ENCODE results near the gene ARHGAP42.

Gene ARHGAP42

GRCh38 chr11:100800202-100800601 is 113.1 kb downstream of the ARHGAP42 start:
- DNase-seq (ENCODE audit: low read depth in 2 of 2, low spot score in 1 of 2): no peak

GRCh38 chr11:100801225-100801999 is 114.3 kb downstream of the ARHGAP42 start:
- no peak for DNase-seq (ENCODE audit: low read depth in 2 of 2, low spot score in 1 of 2)

- no peak for DNase-seq (ENCODE audit: low read depth in 2 of 2, low spot score in 1 of 2)
Observed at GRCh38 chr11:100805506-100806199, 118.6 kb downstream of the ARHGAP42 start.

DNA sequence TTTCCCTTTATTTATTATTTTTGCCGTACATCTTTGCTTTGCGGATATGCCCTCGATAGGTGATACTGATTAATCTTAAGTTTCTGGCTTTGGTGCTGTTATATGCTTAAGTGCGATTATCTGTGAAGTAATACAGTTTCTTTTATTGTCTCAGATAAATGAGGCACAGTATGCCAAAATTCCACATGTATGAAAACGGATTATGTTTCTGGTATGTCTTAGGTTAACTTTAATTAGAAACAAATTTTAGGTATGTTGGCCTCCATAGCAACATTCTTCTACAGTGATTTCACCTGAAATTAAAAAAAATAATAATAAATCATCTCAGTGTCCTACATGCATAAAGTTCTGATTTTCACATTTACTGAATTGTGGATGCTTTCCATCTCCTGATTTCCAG is 119.2 kb downstream of the ARHGAP42 start:
- no peak for DNase-seq (ENCODE audit: low read depth in 2 of 2, low spot score in 1 of 2)

- no peak for DNase-seq (ENCODE audit: low read depth in 2 of 2, low spot score in 1 of 2)
Observed at GRCh38 chr11:100808904-100809491, 121.9 kb downstream of the ARHGAP42 start.

GRCh38 chr11:100810146-100810545 is 123.1 kb downstream of the ARHGAP42 start:
- no peak for DNase-seq (ENCODE audit: low read depth in 2 of 2, low spot score in 1 of 2)

GRCh38 chr11:100810666-100811065 is 123.6 kb downstream of the ARHGAP42 start:
- no peak for DNase-seq (ENCODE audit: low read depth in 2 of 2, low spot score in 1 of 2)

DNA sequence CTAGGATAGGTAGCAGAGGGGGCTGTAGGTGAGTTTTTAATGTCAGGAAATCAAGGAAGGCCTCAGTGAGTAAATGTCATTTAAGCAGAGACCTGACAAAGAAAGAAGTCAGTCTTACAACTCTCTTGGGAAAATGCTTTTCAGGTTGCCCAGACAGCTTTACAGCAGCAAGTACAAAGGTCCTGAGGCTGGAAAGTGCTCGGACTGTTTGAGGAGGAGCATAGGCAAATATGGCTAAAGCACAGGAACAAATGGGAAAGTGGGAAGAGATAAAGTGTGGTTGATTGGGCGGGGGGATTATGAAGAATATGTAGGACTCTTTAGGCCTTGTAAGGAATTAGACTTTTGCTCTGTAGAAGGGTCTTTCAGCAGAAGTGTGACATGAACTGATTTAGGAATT is 125.4 kb downstream of the ARHGAP42 start:
- DNase-seq (ENCODE audit: low read depth in 2 of 2, low spot score in 1 of 2): no peak

GRCh38 chr11:100815787-100816330 is 128.8 kb downstream of the ARHGAP42 start:
- DNase-seq (ENCODE audit: low read depth in 2 of 2, low spot score in 1 of 2): no peak

DNA sequence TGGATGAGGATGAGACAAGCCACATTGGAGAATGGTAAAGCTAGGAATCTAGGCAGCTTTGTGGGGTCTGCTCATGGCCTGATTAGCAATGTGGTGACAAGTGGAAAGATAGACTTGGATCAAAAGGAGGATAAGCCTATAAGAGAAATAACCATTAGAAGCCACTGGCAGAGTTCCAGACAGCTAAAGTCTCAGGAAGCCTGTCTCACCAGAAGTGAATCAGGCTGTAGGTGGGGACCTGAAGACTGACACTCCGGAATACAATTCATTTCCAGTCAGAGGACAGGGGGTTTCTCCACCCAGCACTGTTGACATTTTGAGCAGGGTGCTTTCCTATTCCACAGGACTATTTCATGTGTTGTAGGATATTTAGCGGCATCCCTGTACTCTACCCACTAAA is 129.7 kb downstream of the ARHGAP42 start:
- DNase-seq (ENCODE audit: low read depth in 2 of 2, low spot score in 1 of 2): no peak

DNA sequence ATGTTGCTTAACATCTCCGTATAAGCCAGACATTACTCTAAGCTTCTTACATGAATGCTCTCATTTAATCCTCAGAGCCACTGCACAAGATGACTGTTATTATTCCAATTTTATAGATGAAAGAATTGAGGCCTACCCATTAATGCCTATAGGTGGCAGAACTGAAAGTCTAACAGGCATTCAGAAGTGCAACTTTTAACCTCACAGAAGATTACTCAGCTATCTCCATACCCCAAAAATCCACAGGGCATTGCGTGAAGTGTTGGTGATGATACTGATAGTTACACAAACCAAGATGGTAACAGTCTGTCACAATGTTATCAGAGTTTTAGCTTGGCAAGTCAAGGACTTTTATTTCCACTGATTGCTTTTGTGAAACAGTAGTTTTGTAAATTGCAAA is 130.5 kb downstream of the ARHGAP42 start:
- DNase-seq (ENCODE audit: low read depth in 2 of 2, low spot score in 1 of 2): no peak

DNA sequence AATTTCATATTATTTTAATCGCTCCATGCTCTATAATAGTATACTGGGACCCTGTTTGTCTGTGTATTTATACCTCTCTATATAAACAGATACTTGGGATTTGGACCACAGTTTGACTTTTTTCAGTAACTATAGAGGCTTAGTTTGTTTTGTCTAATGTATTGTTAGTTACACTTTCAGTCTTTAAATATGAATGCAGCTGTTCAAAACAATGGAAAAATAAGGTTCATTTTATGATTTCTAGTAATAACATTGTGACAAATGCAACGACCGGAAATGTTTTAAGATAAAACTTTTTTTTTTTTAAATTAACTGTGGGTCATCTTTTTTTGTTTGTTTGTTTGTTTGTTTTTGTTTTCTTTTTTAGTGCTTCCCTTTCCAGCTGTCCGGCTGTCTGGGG is 133.5 kb downstream of the ARHGAP42 start:
- no peak for DNase-seq (ENCODE audit: low read depth in 2 of 2, low spot score in 1 of 2)

DNA sequence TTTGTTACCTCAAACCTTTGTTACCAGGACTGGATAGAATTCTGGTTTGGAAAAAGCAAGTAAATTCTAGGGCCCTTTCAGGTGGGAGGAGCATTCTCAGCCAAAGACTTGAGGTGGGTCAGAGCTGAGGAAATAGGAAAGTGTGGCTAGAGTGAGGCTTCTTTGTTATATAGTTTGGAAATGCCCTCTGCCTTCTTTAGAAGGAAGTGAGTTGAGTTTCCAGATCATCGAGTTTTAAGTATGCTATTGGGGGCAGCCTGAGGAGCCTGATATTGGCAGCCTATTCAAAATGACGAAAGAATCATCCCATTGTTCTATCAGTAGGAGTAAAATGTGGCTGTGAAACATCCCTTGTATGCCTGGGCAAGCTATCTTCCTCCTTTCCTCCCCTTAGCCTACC is 134.1 kb downstream of the ARHGAP42 start:
- no peak for DNase-seq (ENCODE audit: low read depth in 2 of 2, low spot score in 1 of 2)

GRCh38 chr11:100823360-100823759 is 136.3 kb downstream of the ARHGAP42 start:
- DNase-seq (ENCODE audit: low read depth in 2 of 2, low spot score in 1 of 2): no peak

- DNase-seq (ENCODE audit: low read depth in 2 of 2, low spot score in 1 of 2): no peak
Observed at GRCh38 chr11:100824041-100824809, 137.1 kb downstream of the ARHGAP42 start.

- no peak for DNase-seq (ENCODE audit: low read depth in 2 of 2, low spot score in 1 of 2)
Observed at GRCh38 chr11:100825626-100826025, 138.5 kb downstream of the ARHGAP42 start.

DNA sequence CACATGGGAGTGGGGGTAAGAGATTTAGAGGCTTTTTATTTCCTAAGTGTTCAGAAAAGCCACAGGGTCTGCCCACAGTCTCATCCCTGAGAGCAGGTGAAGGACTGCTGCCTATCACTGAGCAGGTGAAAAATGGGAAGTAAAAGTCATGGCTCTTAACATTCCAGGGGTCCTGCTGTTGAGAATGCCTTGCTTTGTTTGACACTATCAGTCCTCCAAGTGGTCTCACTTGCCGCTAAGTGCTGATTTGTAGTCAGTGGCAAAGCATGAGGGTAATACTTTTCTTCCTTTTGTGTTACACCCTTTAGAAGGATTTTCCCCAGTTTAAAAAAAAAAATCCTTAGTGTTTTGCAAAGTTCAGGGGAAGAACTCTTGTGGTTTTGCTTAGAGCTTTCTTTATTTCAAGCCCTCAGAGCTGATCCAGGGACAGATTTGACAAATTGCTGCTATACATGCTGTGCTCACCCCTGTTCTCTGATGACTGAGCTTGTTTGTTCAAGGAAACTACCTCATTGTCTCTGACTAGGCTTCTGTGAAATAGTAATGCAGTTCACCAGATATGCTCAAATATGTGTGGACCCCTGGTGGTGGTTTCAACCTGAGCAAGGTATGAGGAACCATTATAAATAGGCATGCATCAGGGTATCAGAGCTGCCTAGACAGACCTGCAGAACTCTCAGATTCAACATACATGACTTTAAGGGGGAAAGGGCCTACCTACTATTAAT is 141.0 kb downstream of the ARHGAP42 start:
- DNase-seq (ENCODE audit: low read depth in 2 of 2, low spot score in 1 of 2): no peak

- DNase-seq (ENCODE audit: low read depth in 2 of 2, low spot score in 1 of 2): no peak
Observed at GRCh38 chr11:100830274-100830673, 143.2 kb downstream of the ARHGAP42 start.

DNA sequence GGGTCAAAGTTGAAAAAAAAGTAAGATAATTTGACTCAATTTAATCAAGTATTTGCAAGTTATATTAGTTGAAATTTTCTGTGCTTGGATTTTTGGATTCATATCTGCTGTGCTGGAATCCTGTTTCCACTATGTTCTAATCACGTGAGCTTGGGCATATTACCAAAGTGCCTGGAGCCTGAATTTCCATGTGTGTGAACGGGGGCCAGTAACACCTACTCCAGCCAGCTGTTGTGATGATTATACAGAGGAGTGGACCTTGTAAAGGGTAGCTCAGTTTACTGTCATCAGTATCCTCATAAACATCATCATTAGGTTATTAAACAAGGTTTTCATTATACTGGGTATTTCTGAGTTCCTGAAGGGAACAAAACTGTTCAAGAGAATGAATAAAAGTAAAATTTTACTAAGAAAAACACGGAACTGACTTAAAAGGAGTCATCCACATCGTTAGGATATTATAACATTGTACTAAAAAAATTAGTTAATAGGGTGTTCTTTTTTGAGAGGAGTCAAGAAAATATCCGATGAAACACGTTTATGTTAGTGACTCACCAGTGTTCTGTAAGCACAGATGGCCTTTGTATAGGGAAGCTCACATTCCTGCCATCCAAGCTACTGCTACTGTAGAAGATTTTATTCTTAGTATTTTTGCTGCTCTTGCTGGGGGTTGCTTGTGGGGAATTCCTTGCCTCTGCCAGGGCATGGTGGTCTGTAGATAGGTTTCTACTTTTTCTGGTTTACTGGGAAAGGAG is 144.1 kb downstream of the ARHGAP42 start:
- no peak for DNase-seq (ENCODE audit: low read depth in 2 of 2, low spot score in 1 of 2)

DNA sequence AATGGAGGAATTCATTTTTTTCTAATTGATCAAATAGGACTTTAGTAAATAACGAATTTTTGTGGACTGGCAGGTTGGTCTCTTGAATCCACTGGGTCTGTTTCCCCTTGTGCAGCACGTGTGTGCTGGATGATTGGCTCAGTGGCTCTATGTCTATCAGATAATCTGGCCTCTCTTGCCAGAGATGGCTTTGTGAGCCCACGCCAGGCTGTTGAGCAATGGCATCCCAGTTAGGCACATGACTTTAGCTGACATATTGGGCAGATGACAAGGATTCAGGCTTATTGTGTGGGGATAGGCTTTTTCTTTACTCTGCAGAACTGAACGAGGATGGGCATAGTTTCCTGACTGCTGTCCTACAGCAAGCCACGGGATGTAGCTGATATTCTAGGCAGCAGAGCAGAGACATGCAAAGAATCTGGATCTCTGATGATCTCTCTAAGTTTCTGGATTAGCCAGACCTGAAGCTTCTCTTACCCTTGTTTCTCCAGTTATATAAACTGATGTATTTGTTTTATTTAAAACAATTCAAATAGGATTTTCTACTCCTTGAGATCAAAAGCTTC is 144.9 kb downstream of the ARHGAP42 start:
- no peak for DNase-seq (ENCODE audit: low read depth in 2 of 2, low spot score in 1 of 2)
